Stomach (tissue), 9 donors: ENCODE results near the gene PLD2. TPM values are rescaled to one million over a fixed set of nuclear protein-coding genes. Genes with fewer than 3 reads are reported as not detected.
A peak's percentile ranks its signal among the peaks of the same experiment; 100 is the strongest.

Experiments used
- DNase-seq, 2 donors: peaks; one replicate each; pipeline versions ENCODE4 v3.0.0 to v3.0.0-alpha.2; 2013 to 2019
- H3K27ac ChIP-seq, 5 donors: fragments of 200-600 bp in 4 of 5; sonication (generic) in 4 of 5; one replicate each; pipeline ENCODE4 v1.5.1; 2013 to 2019; ENCODE audit warnings: mild to moderate bottlenecking in 1 of 5, moderate library complexity in 1 of 5
- H3K27me3 ChIP-seq, 3 donors: fragments of 200-600 bp; sonication (generic); one replicate each; pipeline ENCODE4 v1.5.1; 2017 to 2019; ENCODE audit warnings: mixed run types in 1 of 3
- H3K36me3 ChIP-seq, 4 donors: fragments of 200-600 bp; sonication (generic); 1 replicate in 3 of 4; 2 replicates in 1 of 4; pipeline ENCODE4 v1.5.1; 2016 to 2019
- H3K4me1 ChIP-seq, 4 donors: fragments of 200-600 bp; sonication (generic); one replicate each; pipeline ENCODE4 v1.5.1; 2016 to 2019
- H3K4me3 ChIP-seq, 4 donors: fragments of 200-600 bp; sonication (generic) in 3 of 4; one replicate each; pipeline ENCODE4 v1.5.1; 2016 to 2019; ENCODE audit warnings: mild to moderate bottlenecking in 1 of 4
- H3K9me3 ChIP-seq, 4 donors: fragments of 200-600 bp; sonication (generic); one replicate each; pipeline ENCODE4 v1.5.1; 2016 to 2019
- CTCF ChIP-seq, 7 experiments: fragments of 450-650 bp in 4 of 7; fragments of 200-600 bp in 3 of 7; sonication (generic) in 3 of 7; IDR thresholded peaks; one replicate each; pipeline ENCODE4 v1.5.1; 2016 to 2019; ENCODE audit warnings: antibody characterized with exemption in 7 of 7, control low read depth in 2 of 7, mild to moderate bottlenecking in 1 of 7
- EP300 ChIP-seq: sonication (generic); formaldehyde crosslinking; IDR thresholded peaks from one replicate; pipeline ENCODE4 v1.6.1; 2017; ENCODE audit warnings: antibody characterized with exemption
- POLR2A ChIP-seq, 4 donors: fragments of 450-650 bp; IDR thresholded peaks; one replicate each; pipeline ENCODE4 v1.6.1; 2016; ENCODE audit warnings: antibody characterized with exemption in 4 of 4, control low read depth in 2 of 4, mild to moderate bottlenecking in 1 of 4, moderate library complexity in 1 of 4
- POLR2AphosphoS5 ChIP-seq, 3 donors: sonication (generic); formaldehyde crosslinking; IDR thresholded peaks; one replicate each; pipeline ENCODE4 v1.6.1; 2016; ENCODE audit warnings: antibody characterized with exemption in 3 of 3
- WGBS, 5 donors: extraction: QIAGEN DNeasy Blood & Tissue Kit in 3 of 5; methylation state at CpG; one replicate each; pipeline versions ENCODE4 v1.1.5 to v1.1.7; 2013 to 2018; 5-methylcytosine and 5-hydroxymethylcytosine counted together
- intact Hi-C: fragments of 100-400 bp; cut with DNase I; formaldehyde crosslinking; loops from one replicate; pipeline ENCODE4 v1.15.1; 2023; ENCODE audit warnings: low total_unique reads
- polyA plus RNA-seq, 3 donors: library from polyadenylated mRNA; stranded (reverse); fragments of 200-250 nt; gene quantifications; one replicate each; pipeline ENCODE4 v1.2.3, GENCODE V29; 2013
- total RNA-seq, 5 donors: library from RNA; depleted of rRNA; stranded (reverse); fragments of >200 nt; gene quantifications; one replicate each; pipeline versions ENCODE4 v1.1.0 to v1.2.3, GENCODE V29; 2014 to 2016
- donor health status: healthy with polysubstance abuse.
- donor health status: Bipolar disorder and iron deficiency.
- donor health status: healthy.

PLD2 gene
- total and polyA plus RNA-seq, 8 donors: 10.3 to 123 (median 22.7) TPM

GRCh38 chr17:4846635-4847390 lies 39.9 kb downstream of the PLD2 start:
- WGBS, 5 donors: 80 to 92% (median 85%) methylated on average over 9 to 13 of the region's 13 CpGs

GRCh38 chr17:4849011-4849536 lies 42.1 kb downstream of the PLD2 start:
- H3K27me3 ChIP-seq: no peaks in the 10 kb centered on the region
- 72 to 79% (median 77%) methylated on average over 5 of the region's 5 CpGs for WGBS, 5 donors
- no peak for TF ChIP-seq POLR2A (IDR thresholded peaks at IDR 0.05)
- no peak for TF ChIP-seq POLR2AphosphoS5 (IDR thresholded peaks at IDR 0.05)
- TF ChIP-seq EP300: no peak
- no peak for TF ChIP-seq CTCF (IDR thresholded peaks at IDR 0.05)
- peak overlapping the region in 4 of 5 donors; percentile 26 to 46 (median 30) for H3K27ac ChIP-seq
- H3K9me3 ChIP-seq: no peaks in the 10 kb centered on the region
- peaks cover 10 to 63% (median 34%) of the 10 kb centered on the region in 4 donors for H3K4me1 ChIP-seq
- DNase-seq: no peak
- intact Hi-C loops: no loop called here
- H3K36me3 ChIP-seq: peaks cover 0 to 7% (median 3%) of the 10 kb centered on the region in 4 donors
- H3K4me3 ChIP-seq: no peak overlapping the region

More at GRCh38 chr17:4846635-4847390, 39.9 kb downstream of the PLD2 start:
- DNase-seq: no peak
- intact Hi-C loops: no loop called here
- no peak for TF ChIP-seq POLR2AphosphoS5 (IDR thresholded peaks at IDR 0.05)
- TF ChIP-seq CTCF (IDR thresholded peaks at IDR 0.05): no peak
- TF ChIP-seq EP300: no peak
- TF ChIP-seq POLR2A (IDR thresholded peaks at IDR 0.05): no peak
- H3K27me3 ChIP-seq: no peaks in the 10 kb centered on the region
- H3K36me3 ChIP-seq: peaks cover 0 to 5% (median 0%) of the 10 kb centered on the region in 4 donors
- peaks cover 10 to 73% (median 35%) of the 10 kb centered on the region in 4 donors for H3K4me1 ChIP-seq
- H3K4me3 ChIP-seq: no peak overlapping the region
- no peak overlapping the region for H3K27ac ChIP-seq
- no peaks in the 10 kb centered on the region for H3K9me3 ChIP-seq

- Histone ChIP-seq H3K9me3 (no peaks in the 10 kb centered on the region), H3K4me3 (no peak overlapping the region), H3K36me3 (peaks cover 0 to 7% (median 3%) of the 10 kb centered on the region in 4 donors), H3K4me1 (peaks cover 10 to 56% (median 34%) of the 10 kb centered on the region in 4 donors), H3K27me3 (no peaks in the 10 kb centered on the region), H3K27ac (peak overlapping the region in 2 of 5 donors; percentile 26 to 46)
- 74 to 86% (median 81%) methylated on average over 2 of the region's 2 CpGs for WGBS, 5 donors
- TF ChIP-seq CTCF (IDR thresholded peaks at IDR 0.05) (no peak), POLR2AphosphoS5 (IDR thresholded peaks at IDR 0.05) (no peak), EP300 (no peak)
- intact Hi-C loops: no loop called here
- peak in 1 of 2 donors; percentile 34 for DNase-seq
These were observed 43.3 kb downstream of the PLD2 start for GRCh38 chr17:4850246-4850645.

DNA sequence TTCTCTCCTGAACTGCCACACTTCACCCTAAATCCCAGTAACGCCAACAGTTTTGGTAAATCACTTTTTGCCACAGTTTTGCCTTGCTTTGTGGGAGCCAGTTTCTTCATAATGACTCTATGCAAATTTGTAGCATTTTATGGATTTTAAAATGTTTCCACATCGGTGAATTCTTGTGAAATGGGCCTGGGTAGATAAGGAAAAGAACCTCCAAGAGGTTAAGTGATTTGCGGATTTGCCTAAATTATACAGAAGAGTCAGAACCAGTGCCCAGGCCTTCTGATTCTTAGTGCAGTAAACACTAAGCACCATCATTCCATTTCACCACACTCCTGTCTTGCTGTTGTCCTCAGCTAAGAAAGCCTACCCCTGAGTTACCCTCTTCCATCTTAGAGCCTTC lies 44.1 kb downstream of the PLD2 start:
- intact Hi-C loops: no loop called here
- Histone ChIP-seq H3K27ac (peak overlapping the region in 2 of 5 donors; percentile 26 to 52), H3K4me1 (peaks cover 10 to 56% (median 29%) of the 10 kb centered on the region in 4 donors), H3K9me3 (no peaks in the 10 kb centered on the region), H3K27me3 (no peaks in the 10 kb centered on the region), H3K4me3 (no peak overlapping the region), H3K36me3 (peaks cover 0 to 7% (median 3%) of the 10 kb centered on the region in 4 donors)
- no peak for DNase-seq
- TF ChIP-seq EP300 (no peak), CTCF (IDR thresholded peaks at IDR 0.05) (no peak), POLR2A (IDR thresholded peaks at IDR 0.05) (no peak), POLR2AphosphoS5 (IDR thresholded peaks at IDR 0.05) (no peak)
- WGBS, 5 donors: 80 to 92% (median 89%) methylated on average over 3 of the region's 3 CpGs
